Measurements from ENCODE around the gene HOXD8. TPM values are rescaled to one million over a fixed set of nuclear protein-coding genes. Genes with fewer than 3 reads are reported as not detected.

The HOXD8 gene
- total and polyA plus RNA-seq, 9 donors = 29.2 to 50.6 (median 36.2) TPM

- Histone ChIP-seq H3K27me3 (no peaks in the 10 kb centered on the region), H3K9me3 (no peaks in the 10 kb centered on the region), H3K27ac (peak overlapping the region in 1 of 2 donors; percentile 82), H3K4me3 (peak overlapping the region; percentile 30), H3K4me1 (ENCODE audit: insufficient read depth) (peaks cover 3% of the 10 kb centered on the region), H3K36me3 (no peaks in the 10 kb centered on the region)
- no peak for TF ChIP-seq CTCF (IDR thresholded peaks at IDR 0.05)
- no peak for TF ChIP-seq POLR2A (IDR thresholded peaks at IDR 0.05)
- TF ChIP-seq EP300 (IDR thresholded peaks at IDR 0.05) = no peak
- DNase-seq = no peak
- intact Hi-C loops (cut with DNase I) = no loop called here
- WGBS, 3 donors = 18 to 55% (median 44%) methylated on average over 7 of the region's 7 CpGs
These were observed 44.3 kb downstream of the HOXD8 start for GRCh38 chr2:176173567-176174381.

- peaks cover 3% of the 10 kb centered on the region for H3K4me1 ChIP-seq (ENCODE audit: insufficient read depth)
- DNase-seq = peak in 4 of 5 donors; percentile 33 to 42 (median 38)
- no peaks in the 10 kb centered on the region for H3K9me3 ChIP-seq
- peak overlapping the region in 1 of 2 donors; percentile 82 for H3K27ac ChIP-seq
- TF ChIP-seq CTCF (IDR thresholded peaks at IDR 0.05) = no peak
- no peak for TF ChIP-seq EP300 (IDR thresholded peaks at IDR 0.05)
- no peak for TF ChIP-seq POLR2A (IDR thresholded peaks at IDR 0.05)
- intact Hi-C loops (cut with DNase I) = no loop called here
- WGBS, 3 donors = 4 to 21% (median 20%) methylated on average over 14 of the region's 14 CpGs
- H3K27me3 ChIP-seq = no peaks in the 10 kb centered on the region
- H3K36me3 ChIP-seq = no peaks in the 10 kb centered on the region
- H3K4me3 ChIP-seq = peak overlapping the region; percentile 30
These were observed 44.9 kb downstream of the HOXD8 start for GRCh38 chr2:176174382-176174823.

GRCh38 chr2:176174824-176175708 is 45.6 kb downstream of the HOXD8 start:
- no peak for TF ChIP-seq EP300 (IDR thresholded peaks at IDR 0.05)
- TF ChIP-seq CTCF (IDR thresholded peaks at IDR 0.05) = no peak
- intact Hi-C loops (cut with DNase I) = no loop called here
- H3K36me3 ChIP-seq = no peaks in the 10 kb centered on the region
- H3K27ac ChIP-seq = peak overlapping the region; percentile 61 to 82
- DNase-seq = peak; percentile 75 to 82 (median 77)
- 7 to 22% (median 10%) methylated on average over 43 to 47 of the region's 47 CpGs for WGBS, 3 donors
- H3K27me3 ChIP-seq = no peaks in the 10 kb centered on the region
- peaks cover 3% of the 10 kb centered on the region for H3K4me1 ChIP-seq (ENCODE audit: insufficient read depth)
- H3K4me3 ChIP-seq = peak overlapping the region; percentile 30
- no peaks in the 10 kb centered on the region for H3K9me3 ChIP-seq

- no peak for TF ChIP-seq POLR2A (IDR thresholded peaks at IDR 0.05)
- no peak for TF ChIP-seq EP300 (IDR thresholded peaks at IDR 0.05)
- peak overlapping the region; percentile 61 to 82 for H3K27ac ChIP-seq
- no peaks in the 10 kb centered on the region for H3K36me3 ChIP-seq
- peak in 2 of 5 donors; percentile 16 to 30 for DNase-seq
- no peak overlapping the region for H3K4me3 ChIP-seq
- H3K9me3 ChIP-seq = no peaks in the 10 kb centered on the region
- H3K4me1 ChIP-seq (ENCODE audit: insufficient read depth) = peaks cover 3% of the 10 kb centered on the region
- H3K27me3 ChIP-seq = no peaks in the 10 kb centered on the region
- 44 to 62% (median 51%) methylated on average over 7 of the region's 7 CpGs for WGBS, 3 donors
- intact Hi-C loops (cut with DNase I) = no loop called here
These were observed 46.5 kb downstream of the HOXD8 start for GRCh38 chr2:176175709-176176607.

Measured in ovary (tissue), 9 donors.